Transverse colon (tissue), 4 donors: ENCODE measurements around the gene AK6. TPM values are rescaled to one million over a fixed set of nuclear protein-coding genes. Genes with fewer than 3 reads are reported as not detected.
"Not testable (repeated sequence)": the region's sequence is repeated elsewhere in the genome, so short reads cannot be mapped to it uniquely, and the experiment has no call there.

ENCODE experiments used
- DNase-seq: peaks from one replicate; pipeline ENCODE4 v3.0.0-alpha.2; 2019
- H3K27ac ChIP-seq, 4 donors: fragments of 200-600 bp; sonication (generic); 2 replicates each; pipeline ENCODE4 v1.5.1; 2016 to 2018; ENCODE audit warnings: inconsistent platforms in 4 of 4
- H3K27me3 ChIP-seq: fragments of 200-600 bp; sonication (generic); 2 replicates; pipeline ENCODE4 v1.5.1; 2017; ENCODE audit warnings: inconsistent platforms
- H3K36me3 ChIP-seq, 4 donors: fragments of 200-600 bp; sonication (generic); 2 replicates each; pipeline ENCODE4 v1.5.1; 2017 to 2019; ENCODE audit warnings: inconsistent platforms in 4 of 4
- H3K4me1 ChIP-seq, 4 donors: fragments of 200-600 bp; sonication (generic); 2 replicates each; pipeline ENCODE4 v1.5.1; 2017 to 2020; ENCODE audit warnings: inconsistent platforms in 4 of 4
- H3K4me3 ChIP-seq, 4 donors: fragments of 200-600 bp; sonication (generic); 1 replicate in 1 of 4; 2 replicates in 3 of 4; pipeline versions ENCODE4 v1.5.1 to v1.6.1; 2017 to 2019; ENCODE audit warnings: inconsistent platforms in 4 of 4
- H3K9me3 ChIP-seq, 2 donors: fragments of 200-600 bp; sonication (generic); 2 replicates each; pipeline ENCODE4 v1.5.1; 2017 to 2019; ENCODE audit warnings: inconsistent platforms in 2 of 2
- CTCF ChIP-seq, 5 experiments: fragments of 200-600 bp in 3 of 5; fragments of 450-650 bp in 2 of 5; sonication (generic) in 3 of 5; IDR thresholded peaks; 1 replicate in 2 of 5; 2 replicates in 3 of 5; pipeline ENCODE4 v1.5.1; 2016 to 2017; ENCODE audit warnings: antibody characterized with exemption in 5 of 5, inconsistent platforms in 3 of 5, mild to moderate bottlenecking in 2 of 5, moderate library complexity in 1 of 5
- EP300 ChIP-seq: sonication (generic); formaldehyde crosslinking; IDR thresholded peaks from one replicate; pipeline ENCODE4 v1.6.1; 2017; ENCODE audit warnings: antibody characterized with exemption, low read depth
- POLR2A ChIP-seq: fragments of 450-650 bp; IDR thresholded peaks from one replicate; pipeline ENCODE4 v1.6.1; 2016; ENCODE audit warnings: antibody characterized with exemption, mild to moderate bottlenecking, moderate library complexity
- POLR2AphosphoS5 ChIP-seq, 3 donors: sonication (generic); formaldehyde crosslinking; IDR thresholded peaks; one replicate each; pipeline ENCODE4 v1.6.1; 2016; ENCODE audit warnings: antibody characterized with exemption in 3 of 3
- WGBS, 2 donors: methylation state at CpG; one replicate each; pipeline ENCODE4 v1.1.5; 2018; ENCODE audit warnings: low coverage in 1 of 2; 5-methylcytosine and 5-hydroxymethylcytosine counted together
- in situ Hi-C, 4 donors: fragments of 200-750 bp; cut with MboI; loops; one replicate each; pipeline versions ENCODE4 v1.15.0 to v1.15.1; 2017; ENCODE audit warnings: low sequenced_read_pairs in 3 of 4, low pct_ligation_motif_present in 1 of 4, low pct_unique_long_range_greater_than_20kb in 1 of 4
- intact Hi-C: fragments of 100-400 bp; cut with DNase I; formaldehyde crosslinking; loops from one replicate; pipeline ENCODE4 v1.15.1; 2023; ENCODE audit warnings: low total_unique reads
- total RNA-seq, 4 donors: library from RNA; depleted of rRNA; stranded (reverse); fragments of >200 nt; gene quantifications; one replicate each; pipeline ENCODE4 v1.1.0, GENCODE V29; 2016

The AK6 gene
- total RNA-seq, 4 donors from 2014 or later = 16.1 to 103 (median 20.0) TPM

GRCh38 chr5:69334793-69335268 lies 34.5 kb downstream of the AK6 start:
- in situ Hi-C loops = loop anchor here in 3 of 4 donors (10.0 to 25.0 kb wide), 3 partner anchors 173 to 248 kb away; partner anchors contain the start of genes SLC30A5 (in 3 of the 3) and CCNB1 (in 1 of the 3)
- TF ChIP-seq CTCF (IDR thresholded peaks at IDR 0.05) (peak; percentile 73 to 80 (median 75)), POLR2AphosphoS5 (IDR thresholded peaks at IDR 0.05) (no peak)
- H3K9me3 ChIP-seq = no peaks in the 10 kb centered on the region
- 9% methylated on average over 18 of the region's 18 CpGs; no CpG with 5 or more reads in 1 of the 2 donors for WGBS, 2 donors
- H3K4me3 ChIP-seq = no peak overlapping the region
- DNase-seq = peak; percentile 88
- H3K27ac ChIP-seq = no peak overlapping the region
- peaks cover 0 to 31% (median 16%) of the 10 kb centered on the region in 4 donors for H3K4me1 ChIP-seq
- H3K36me3 ChIP-seq = no peaks in the 10 kb centered on the region
- intact Hi-C loops = loop anchor here (10.0 kb wide), 1 partner anchor 290 kb away; no protein-coding TSS in a partner anchor
- no peaks in the 10 kb centered on the region for H3K27me3 ChIP-seq

GRCh38 chr5:69333668-69334315 lies 35.5 kb downstream of the AK6 start:
- in situ Hi-C loops (loop anchor here in 3 of 4 donors (10.0 to 25.0 kb wide), 3 partner anchors 171 to 246 kb away; partner anchors contain the start of genes SLC30A5 (in 3 of the 3) and CCNB1 (in 1 of the 3)), intact Hi-C loops (loop anchor here (10.0 kb wide), 1 partner anchor 289 kb away; no protein-coding TSS in a partner anchor)
- H3K9me3 ChIP-seq, H3K27ac ChIP-seq, H3K36me3 ChIP-seq, DNase-seq, H3K27me3 ChIP-seq, H3K4me3 ChIP-seq: not testable (repeated sequence)
- H3K4me1 ChIP-seq = peaks cover 0 to 31% (median 16%) of the 10 kb centered on the region in 4 donors
- 93% methylated on average over 10 of the region's 25 CpGs; no CpG with 5 or more reads in 1 of the 2 donors for WGBS, 2 donors

GRCh38 chr5:69331528-69332445 lies 37.5 kb downstream of the AK6 start:
- peak; percentile 57 for DNase-seq

More at GRCh38 chr5:69331528-69332445, 37.5 kb downstream of the AK6 start:
- no peaks in the 10 kb centered on the region for H3K36me3 ChIP-seq
- no peaks in the 10 kb centered on the region for H3K27me3 ChIP-seq
- peak overlapping the region; percentile 81 to 91 (median 86) for H3K27ac ChIP-seq
- in situ Hi-C loops = loop anchor here in 3 of 4 donors (10.0 to 25.0 kb wide), 3 partner anchors 169 to 244 kb away; partner anchors contain the start of genes SLC30A5 (in 3 of the 3) and CCNB1 (in 1 of the 3)
- intact Hi-C loops = loop anchor here (10.0 kb wide), 1 partner anchor 287 kb away; no protein-coding TSS in a partner anchor
- peak overlapping the region; percentile 45 to 78 (median 60) for H3K4me3 ChIP-seq
- WGBS, 2 donors = 31 to 44% methylated on average over 11 of the region's 11 CpGs
- H3K9me3 ChIP-seq = no peaks in the 10 kb centered on the region
- TF ChIP-seq CTCF (IDR thresholded peaks at IDR 0.05) (no peak), POLR2AphosphoS5 (IDR thresholded peaks at IDR 0.05) (peak in 2 of 3 donors; percentile 6 to 28), EP300 (no peak), POLR2A (peak; percentile 51)
- peaks cover 0 to 31% (median 16%) of the 10 kb centered on the region in 4 donors for H3K4me1 ChIP-seq
